ENCODE data around the gene GNE.

GRCh38 chr9:36237230-36237629, 21.0 kb downstream of the GNE start:
- no peak for TF ChIP-seq ZNF720 (CRISPR knock-in tag; IDR thresholded peaks at IDR 0.05)
- TF ChIP-seq FIP1L1 (IDR thresholded peaks at IDR 0.05; ENCODE audit: borderline replicate concordance, insufficient read depth, low read depth, low read length), result no peak
- TF ChIP-seq PHF21A (CRISPR knock-in tag; IDR thresholded peaks at IDR 0.05), result no peak
- no peak for TF ChIP-seq CEBPB (IDR thresholded peaks at IDR 0.05; ENCODE audit: borderline replicate concordance, low read depth, low read length)
- TF ChIP-seq CREBL2 (CRISPR knock-in tag; IDR thresholded peaks at IDR 0.05; ENCODE audit: borderline replicate concordance), result no peak
